ENCODE results near the gene TLE1.

Gene TLE1

GRCh38 chr9:81565609-81566008 lies 123.7 kb downstream of the TLE1 start:
- H3K36me3 ChIP-seq (ENCODE audit: insufficient read depth, low read length) = no peaks in the 10 kb centered on the region
- no peaks in the 10 kb centered on the region for H3K27me3 ChIP-seq (ENCODE audit: insufficient read depth, low read length)
- no peak overlapping the region for H3K9ac ChIP-seq (ENCODE audit: low read length)
- no peaks in the 10 kb centered on the region for H3K9me3 ChIP-seq (ENCODE audit: low read length)
- TF ChIP-seq EZH2 (IDR thresholded peaks at IDR 0.05; ENCODE audit: borderline replicate concordance, low read length) (no peak), CTCF (IDR thresholded peaks at IDR 0.05; ENCODE audit: low read length) (no peak)
- H4K20me1 ChIP-seq (ENCODE audit: insufficient read depth, low read length) = no peaks in the 10 kb centered on the region
- no peak overlapping the region for H3K4me2 ChIP-seq (ENCODE audit: low read length)
- no peak overlapping the region for H3K27ac ChIP-seq (ENCODE audit: low read depth, low read length, poor library complexity, severe bottlenecking)
- H3K9me2 ChIP-seq (ENCODE audit: low read depth, low read length) = no peaks in the 10 kb centered on the region
- H2AFZ ChIP-seq (ENCODE audit: low read length) = no peak overlapping the region
- no peak overlapping the region for H3K4me3 ChIP-seq (ENCODE audit: low read depth, low read length, poor library complexity, severe bottlenecking)
- H3K4me1 ChIP-seq (ENCODE audit: insufficient read depth, low read length, severe bottlenecking) = no peaks in the 10 kb centered on the region
- no peaks in the 10 kb centered on the region for H3F3A ChIP-seq (ENCODE audit: insufficient read depth, low read length)
- H3K79me2 ChIP-seq (ENCODE audit: insufficient read depth, low read length) = no peaks in the 10 kb centered on the region

DNA sequence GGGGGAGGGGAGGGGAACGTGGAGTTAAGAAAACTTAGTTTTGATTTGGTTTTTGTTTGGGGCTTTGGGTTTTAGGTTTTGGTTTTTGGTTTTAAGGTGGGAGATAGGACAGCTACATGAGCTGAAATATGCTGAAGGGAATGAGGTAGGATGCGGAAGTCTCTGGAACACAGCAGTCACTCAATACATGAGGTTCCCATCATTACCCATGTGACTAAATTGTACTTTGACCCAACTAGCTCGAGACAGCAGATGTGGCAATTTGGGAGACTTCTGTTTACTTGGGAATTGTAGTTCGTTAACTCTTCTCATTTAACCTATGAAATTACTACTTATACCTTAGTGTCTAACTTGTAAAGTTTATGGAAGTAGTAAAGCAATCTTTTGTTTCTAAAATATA lies 124.2 kb downstream of the TLE1 start:
- H3K27me3 ChIP-seq (ENCODE audit: insufficient read depth, low read length) = no peaks in the 10 kb centered on the region
- no peak overlapping the region for H2AFZ ChIP-seq (ENCODE audit: low read length)
- H3F3A ChIP-seq (ENCODE audit: insufficient read depth, low read length) = no peaks in the 10 kb centered on the region
- H3K36me3 ChIP-seq (ENCODE audit: insufficient read depth, low read length) = no peaks in the 10 kb centered on the region
- no peak overlapping the region for H3K9ac ChIP-seq (ENCODE audit: low read length)
- no peaks in the 10 kb centered on the region for H3K9me3 ChIP-seq (ENCODE audit: low read length)
- H3K4me2 ChIP-seq (ENCODE audit: low read length) = no peak overlapping the region
- H3K4me3 ChIP-seq (ENCODE audit: low read depth, low read length, poor library complexity, severe bottlenecking) = no peak overlapping the region
- no peak for TF ChIP-seq CTCF (IDR thresholded peaks at IDR 0.05; ENCODE audit: low read length)
- no peak for TF ChIP-seq EZH2 (IDR thresholded peaks at IDR 0.05; ENCODE audit: borderline replicate concordance, low read length)
- no peaks in the 10 kb centered on the region for H3K4me1 ChIP-seq (ENCODE audit: insufficient read depth, low read length, severe bottlenecking)
- no peaks in the 10 kb centered on the region for H4K20me1 ChIP-seq (ENCODE audit: insufficient read depth, low read length)
- H3K27ac ChIP-seq (ENCODE audit: low read depth, low read length, poor library complexity, severe bottlenecking) = no peak overlapping the region
- no peaks in the 10 kb centered on the region for H3K9me2 ChIP-seq (ENCODE audit: low read depth, low read length)
- H3K79me2 ChIP-seq (ENCODE audit: insufficient read depth, low read length) = no peaks in the 10 kb centered on the region

- Histone ChIP-seq H3K27ac (ENCODE audit: low read depth, low read length, poor library complexity, severe bottlenecking) (no peak overlapping the region), H3K9ac (ENCODE audit: low read length) (no peak overlapping the region), H3K36me3 (ENCODE audit: insufficient read depth, low read length) (no peaks in the 10 kb centered on the region), H3K79me2 (ENCODE audit: insufficient read depth, low read length) (no peaks in the 10 kb centered on the region), H3K4me3 (ENCODE audit: low read depth, low read length, poor library complexity, severe bottlenecking) (no peak overlapping the region), H3F3A (ENCODE audit: insufficient read depth, low read length) (no peaks in the 10 kb centered on the region), H3K27me3 (ENCODE audit: insufficient read depth, low read length) (no peaks in the 10 kb centered on the region), H3K4me2 (ENCODE audit: low read length) (no peak overlapping the region), H4K20me1 (ENCODE audit: insufficient read depth, low read length) (no peaks in the 10 kb centered on the region), H3K9me2 (ENCODE audit: low read depth, low read length) (no peaks in the 10 kb centered on the region), H3K4me1 (ENCODE audit: insufficient read depth, low read length, severe bottlenecking) (no peaks in the 10 kb centered on the region), H2AFZ (ENCODE audit: low read length) (no peak overlapping the region), H3K9me3 (ENCODE audit: low read length) (no peaks in the 10 kb centered on the region)
- TF ChIP-seq CTCF (IDR thresholded peaks at IDR 0.05; ENCODE audit: low read length) (no peak), EZH2 (IDR thresholded peaks at IDR 0.05; ENCODE audit: borderline replicate concordance, low read length) (no peak)
These were observed 124.7 kb downstream of the TLE1 start for GRCh38 chr9:81564632-81565031.
